ENCODE data around the gene HIVEP3. TPM values are rescaled to one million over a fixed set of nuclear protein-coding genes. Genes with fewer than 3 reads are reported as not detected.

HIVEP3 gene
- total RNA-seq, 1 donor from 2014 or later, result 8.9 TPM

- Histone ChIP-seq H4K20me1 (ENCODE audit: insufficient read depth, low read length) (peaks cover 13% of the 10 kb centered on the region), H3K79me2 (ENCODE audit: insufficient read depth, low read length) (no peaks in the 10 kb centered on the region), H2AFZ (ENCODE audit: low read depth, low read length) (no peak overlapping the region), H3K27ac (ENCODE audit: low read depth, low read length) (no peak overlapping the region), H3K36me3 (ENCODE audit: insufficient read depth, low read length) (no peaks in the 10 kb centered on the region), H3K4me2 (ENCODE audit: low read length) (no peak overlapping the region), H3K9ac (ENCODE audit: low read length) (no peak overlapping the region), H3K4me3 (ENCODE audit: insufficient read depth, low read depth, low read length) (no peak overlapping the region), H3K27me3 (ENCODE audit: insufficient read depth, low read length) (no peaks in the 10 kb centered on the region), H3K4me1 (ENCODE audit: insufficient read depth, low read length) (peaks cover 8% of the 10 kb centered on the region), H3K9me3 (ENCODE audit: insufficient read depth, low read depth, low read length) (no peaks in the 10 kb centered on the region)
- Mint-ChIP-seq H3K9me3 (ENCODE audit: unreplicated experiment) (peaks cover 3% of the 10 kb centered on the region), H3K36me3 (ENCODE audit: low read depth, unreplicated experiment) (peaks cover 21% of the 10 kb centered on the region), H3K4me1 (ENCODE audit: low read depth, unreplicated experiment) (peaks cover 3% of the 10 kb centered on the region), H3K27ac (ENCODE audit: unreplicated experiment) (no peak overlapping the region), H3K4me3 (ENCODE audit: unreplicated experiment) (peak overlapping the region; percentile 54), H3K27me3 (ENCODE audit: low read depth, unreplicated experiment) (peaks cover 19% of the 10 kb centered on the region)
- no peak for FAIRE-seq
- no peak for DNase-seq (ENCODE audit: low read depth)
- no peak for TF ChIP-seq EZH2 (IDR thresholded peaks at IDR 0.05; ENCODE audit: insufficient read depth, low read length)
- TF ChIP-seq, protein P1, sequence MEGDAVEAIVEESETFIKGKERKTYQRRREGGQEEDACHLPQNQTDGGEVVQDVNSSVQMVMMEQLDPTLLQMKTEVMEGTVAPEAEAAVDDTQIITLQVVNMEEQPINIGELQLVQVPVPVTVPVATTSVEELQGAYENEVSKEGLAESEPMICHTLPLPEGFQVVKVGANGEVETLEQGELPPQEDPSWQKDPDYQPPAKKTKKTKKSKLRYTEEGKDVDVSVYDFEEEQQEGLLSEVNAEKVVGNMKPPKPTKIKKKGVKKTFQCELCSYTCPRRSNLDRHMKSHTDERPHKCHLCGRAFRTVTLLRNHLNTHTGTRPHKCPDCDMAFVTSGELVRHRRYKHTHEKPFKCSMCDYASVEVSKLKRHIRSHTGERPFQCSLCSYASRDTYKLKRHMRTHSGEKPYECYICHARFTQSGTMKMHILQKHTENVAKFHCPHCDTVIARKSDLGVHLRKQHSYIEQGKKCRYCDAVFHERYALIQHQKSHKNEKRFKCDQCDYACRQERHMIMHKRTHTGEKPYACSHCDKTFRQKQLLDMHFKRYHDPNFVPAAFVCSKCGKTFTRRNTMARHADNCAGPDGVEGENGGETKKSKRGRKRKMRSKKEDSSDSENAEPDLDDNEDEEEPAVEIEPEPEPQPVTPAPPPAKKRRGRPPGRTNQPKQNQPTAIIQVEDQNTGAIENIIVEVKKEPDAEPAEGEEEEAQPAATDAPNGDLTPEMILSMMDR (IDR thresholded peaks at IDR 0.05; ENCODE audit: insufficient read depth, low read depth, low read length), result no peak
These were observed 338.7 kb downstream of the HIVEP3 start for GRCh38 chr1:41580021-41580420.

GRCh38 chr1:41578712-41579335 is 339.9 kb downstream of the HIVEP3 start:
- H3K79me2 ChIP-seq (ENCODE audit: insufficient read depth, low read length), result no peaks in the 10 kb centered on the region
- peaks cover 7% of the 10 kb centered on the region for H4K20me1 ChIP-seq (ENCODE audit: insufficient read depth, low read length)
- H2AFZ ChIP-seq (ENCODE audit: low read depth, low read length), result no peak overlapping the region
- no peak overlapping the region for H3K9ac ChIP-seq (ENCODE audit: low read length)
- no peak for TF ChIP-seq EZH2 (IDR thresholded peaks at IDR 0.05; ENCODE audit: insufficient read depth, low read length)
- TF ChIP-seq, protein P1 (IDR thresholded peaks at IDR 0.05; ENCODE audit: insufficient read depth, low read depth, low read length), result peak; percentile 57
- FAIRE-seq, result no peak
- Mint-ChIP-seq H3K27me3 (ENCODE audit: low read depth, unreplicated experiment) (peaks cover 14% of the 10 kb centered on the region), H3K27ac (ENCODE audit: unreplicated experiment) (no peak overlapping the region), H3K36me3 (ENCODE audit: low read depth, unreplicated experiment) (peaks cover 15% of the 10 kb centered on the region), H3K9me3 (ENCODE audit: unreplicated experiment) (no peaks in the 10 kb centered on the region), H3K4me1 (ENCODE audit: low read depth, unreplicated experiment) (peaks cover 3% of the 10 kb centered on the region), H3K4me3 (ENCODE audit: unreplicated experiment) (no peak overlapping the region)
- H3K27me3 ChIP-seq (ENCODE audit: insufficient read depth, low read length), result no peaks in the 10 kb centered on the region
- no peak overlapping the region for H3K4me3 ChIP-seq (ENCODE audit: insufficient read depth, low read depth, low read length)
- H3K4me2 ChIP-seq (ENCODE audit: low read length), result no peak overlapping the region
- no peak overlapping the region for H3K27ac ChIP-seq (ENCODE audit: low read depth, low read length)
- H3K36me3 ChIP-seq (ENCODE audit: insufficient read depth, low read length), result no peaks in the 10 kb centered on the region
- peaks cover 12% of the 10 kb centered on the region for H3K4me1 ChIP-seq (ENCODE audit: insufficient read depth, low read length)
- DNase-seq (ENCODE audit: low read depth), result no peak
- no peaks in the 10 kb centered on the region for H3K9me3 ChIP-seq (ENCODE audit: insufficient read depth, low read depth, low read length)

GRCh38 chr1:41576620-41577019 is 342.1 kb downstream of the HIVEP3 start:
- Mint-ChIP-seq H3K36me3 (ENCODE audit: low read depth, unreplicated experiment) (peaks cover 12% of the 10 kb centered on the region), H3K4me3 (ENCODE audit: unreplicated experiment) (no peak overlapping the region), H3K4me1 (ENCODE audit: low read depth, unreplicated experiment) (peaks cover 3% of the 10 kb centered on the region), H3K27ac (ENCODE audit: unreplicated experiment) (no peak overlapping the region), H3K9me3 (ENCODE audit: unreplicated experiment) (no peaks in the 10 kb centered on the region), H3K27me3 (ENCODE audit: low read depth, unreplicated experiment) (peaks cover 20% of the 10 kb centered on the region)
- H4K20me1 ChIP-seq (ENCODE audit: insufficient read depth, low read length), result peaks cover 11% of the 10 kb centered on the region
- no peak overlapping the region for H3K4me3 ChIP-seq (ENCODE audit: insufficient read depth, low read depth, low read length)
- peaks cover 12% of the 10 kb centered on the region for H3K4me1 ChIP-seq (ENCODE audit: insufficient read depth, low read length)
- H3K36me3 ChIP-seq (ENCODE audit: insufficient read depth, low read length), result no peaks in the 10 kb centered on the region
- no peaks in the 10 kb centered on the region for H3K79me2 ChIP-seq (ENCODE audit: insufficient read depth, low read length)
- peak; percentile 62 for DNase-seq (ENCODE audit: low read depth)
- no peak overlapping the region for H2AFZ ChIP-seq (ENCODE audit: low read depth, low read length)
- no peaks in the 10 kb centered on the region for H3K27me3 ChIP-seq (ENCODE audit: insufficient read depth, low read length)
- H3K27ac ChIP-seq (ENCODE audit: low read depth, low read length), result peak overlapping the region; percentile 1
- H3K4me2 ChIP-seq (ENCODE audit: low read length), result peak overlapping the region; percentile 18
- TF ChIP-seq EZH2 (IDR thresholded peaks at IDR 0.05; ENCODE audit: insufficient read depth, low read length), result no peak
- TF ChIP-seq, protein P1 (IDR thresholded peaks at IDR 0.05; ENCODE audit: insufficient read depth, low read depth, low read length), result no peak
- no peak for FAIRE-seq
- no peaks in the 10 kb centered on the region for H3K9me3 ChIP-seq (ENCODE audit: insufficient read depth, low read depth, low read length)
- no peak overlapping the region for H3K9ac ChIP-seq (ENCODE audit: low read length)

Measured in astrocyte (in vitro differentiated cells and primary cell).